ENCODE results near the gene CSNK1E.

The CSNK1E gene

DNA sequence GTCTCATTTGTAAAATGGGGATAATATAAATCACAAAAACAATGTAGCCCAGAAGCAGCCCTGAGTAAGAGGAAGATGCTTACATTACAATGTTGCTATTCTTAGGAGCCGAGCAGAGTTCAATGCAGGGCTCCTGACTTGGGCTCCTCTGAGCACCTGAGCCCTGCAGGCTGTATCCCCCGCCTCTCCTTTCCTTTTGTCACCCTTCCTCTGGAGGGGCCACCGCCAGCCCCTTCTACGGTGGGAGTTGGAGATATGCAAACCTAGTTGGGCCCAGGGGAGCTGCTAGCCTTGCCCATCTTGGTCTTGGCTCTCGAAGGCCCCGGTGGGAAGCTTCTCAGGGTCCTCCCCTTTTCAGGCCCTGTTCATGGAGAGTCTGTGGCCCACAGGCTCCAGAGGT is 8.4 kb upstream of the CSNK1E start:
- Histone ChIP-seq H3K4me1 (ENCODE audit: insufficient read depth, insufficient read length) (peaks cover 12% of the 10 kb centered on the region), H3K9ac (ENCODE audit: insufficient read length, low read depth) (no peak overlapping the region), H3K27me3 (ENCODE audit: insufficient read depth, insufficient read length) (no peaks in the 10 kb centered on the region), H3K9me3 (ENCODE audit: insufficient read depth, low read length) (no peaks in the 10 kb centered on the region), H3K36me3 (ENCODE audit: insufficient read depth, insufficient read length, low read length) (no peaks in the 10 kb centered on the region), H3K4me3 (ENCODE audit: insufficient read length, low read depth) (no peak overlapping the region)
- DNase-seq (ENCODE audit: low read depth, low spot score) = peak; percentile 83
- TF ChIP-seq SUZ12 (IDR thresholded peaks at IDR 0.05; ENCODE audit: extremely low read depth, insufficient read depth, insufficient read length) (no peak), YY1 (IDR thresholded peaks at IDR 0.05; ENCODE audit: insufficient read depth, insufficient read length) (no peak), ZNF274 (IDR thresholded peaks at IDR 0.05; ENCODE audit: low read depth, low read length) (no peak)

GRCh38 chr22:38320605-38321402 is 3.6 kb upstream of the CSNK1E start:
- H3K4me1 ChIP-seq (ENCODE audit: insufficient read depth, insufficient read length) = peaks cover 11% of the 10 kb centered on the region
- TF ChIP-seq ZNF274 (IDR thresholded peaks at IDR 0.05; ENCODE audit: low read depth, low read length) = no peak
- no peak for TF ChIP-seq YY1 (IDR thresholded peaks at IDR 0.05; ENCODE audit: insufficient read depth, insufficient read length)
- no peak for TF ChIP-seq SUZ12 (IDR thresholded peaks at IDR 0.05; ENCODE audit: extremely low read depth, insufficient read depth, insufficient read length)
- peak overlapping the region; percentile 61 for H3K9ac ChIP-seq (ENCODE audit: insufficient read length, low read depth)
- H3K36me3 ChIP-seq (ENCODE audit: insufficient read depth, insufficient read length, low read length) = no peaks in the 10 kb centered on the region
- no peak overlapping the region for H3K4me3 ChIP-seq (ENCODE audit: insufficient read length, low read depth)
- H3K27me3 ChIP-seq (ENCODE audit: insufficient read depth, insufficient read length) = no peaks in the 10 kb centered on the region
- no peak for DNase-seq (ENCODE audit: low read depth, low spot score)
- no peaks in the 10 kb centered on the region for H3K9me3 ChIP-seq (ENCODE audit: insufficient read depth, low read length)

GRCh38 chr22:38318792-38319773 is 1.9 kb upstream of the CSNK1E start:
- TF ChIP-seq YY1 (IDR thresholded peaks at IDR 0.05; ENCODE audit: insufficient read depth, insufficient read length) (no peak), ZNF274 (IDR thresholded peaks at IDR 0.05; ENCODE audit: low read depth, low read length) (no peak), SUZ12 (IDR thresholded peaks at IDR 0.05; ENCODE audit: extremely low read depth, insufficient read depth, insufficient read length) (no peak)
- DNase-seq (ENCODE audit: low read depth, low spot score) = no peak

GRCh38 chr22:38317995-38318715 is 922 bp upstream of the CSNK1E start:
- TF ChIP-seq YY1 (IDR thresholded peaks at IDR 0.05; ENCODE audit: insufficient read depth, insufficient read length) = no peak
- TF ChIP-seq ZNF274 (IDR thresholded peaks at IDR 0.05; ENCODE audit: low read depth, low read length) = no peak
- no peak for TF ChIP-seq SUZ12 (IDR thresholded peaks at IDR 0.05; ENCODE audit: extremely low read depth, insufficient read depth, insufficient read length)

More at GRCh38 chr22:38318792-38319773, 1.9 kb upstream of the CSNK1E start:
- Histone ChIP-seq H3K9ac (ENCODE audit: insufficient read length, low read depth) (peak overlapping the region; percentile 66), H3K4me1 (ENCODE audit: insufficient read depth, insufficient read length) (peaks cover 22% of the 10 kb centered on the region), H3K9me3 (ENCODE audit: insufficient read depth, low read length) (no peaks in the 10 kb centered on the region), H3K27me3 (ENCODE audit: insufficient read depth, insufficient read length) (no peaks in the 10 kb centered on the region), H3K4me3 (ENCODE audit: insufficient read length, low read depth) (no peak overlapping the region), H3K36me3 (ENCODE audit: insufficient read depth, insufficient read length, low read length) (peaks cover 11% of the 10 kb centered on the region)

GRCh38 chr22:38316364-38317121 is 690 bp downstream of the CSNK1E start:
- Histone ChIP-seq H3K4me3 (ENCODE audit: insufficient read length, low read depth) (peak overlapping the region; percentile 77), H3K9me3 (ENCODE audit: insufficient read depth, low read length) (no peaks in the 10 kb centered on the region), H3K9ac (ENCODE audit: insufficient read length, low read depth) (peak overlapping the region; percentile 72), H3K27me3 (ENCODE audit: insufficient read depth, insufficient read length) (no peaks in the 10 kb centered on the region), H3K36me3 (ENCODE audit: insufficient read depth, insufficient read length, low read length) (peaks cover 37% of the 10 kb centered on the region), H3K4me1 (ENCODE audit: insufficient read depth, insufficient read length) (peaks cover 25% of the 10 kb centered on the region)
- DNase-seq (ENCODE audit: low read depth, low spot score) = no peak
- TF ChIP-seq YY1 (IDR thresholded peaks at IDR 0.05; ENCODE audit: insufficient read depth, insufficient read length) (no peak), ZNF274 (IDR thresholded peaks at IDR 0.05; ENCODE audit: low read depth, low read length) (no peak), SUZ12 (IDR thresholded peaks at IDR 0.05; ENCODE audit: extremely low read depth, insufficient read depth, insufficient read length) (no peak)

More at GRCh38 chr22:38317995-38318715, 922 bp upstream of the CSNK1E start:
- Histone ChIP-seq H3K4me1 (ENCODE audit: insufficient read depth, insufficient read length) (peaks cover 27% of the 10 kb centered on the region), H3K36me3 (ENCODE audit: insufficient read depth, insufficient read length, low read length) (peaks cover 20% of the 10 kb centered on the region), H3K4me3 (ENCODE audit: insufficient read length, low read depth) (peak overlapping the region; percentile 27), H3K9me3 (ENCODE audit: insufficient read depth, low read length) (no peaks in the 10 kb centered on the region), H3K9ac (ENCODE audit: insufficient read length, low read depth) (peak overlapping the region; percentile 66), H3K27me3 (ENCODE audit: insufficient read depth, insufficient read length) (no peaks in the 10 kb centered on the region)
- DNase-seq (ENCODE audit: low read depth, low spot score) = no peak

- Histone ChIP-seq H3K4me1 (ENCODE audit: insufficient read depth, insufficient read length) (peaks cover 25% of the 10 kb centered on the region), H3K9me3 (ENCODE audit: insufficient read depth, low read length) (no peaks in the 10 kb centered on the region), H3K9ac (ENCODE audit: insufficient read length, low read depth) (peak overlapping the region; percentile 72), H3K27me3 (ENCODE audit: insufficient read depth, insufficient read length) (no peaks in the 10 kb centered on the region), H3K4me3 (ENCODE audit: insufficient read length, low read depth) (peak overlapping the region; percentile 77), H3K36me3 (ENCODE audit: insufficient read depth, insufficient read length, low read length) (peaks cover 43% of the 10 kb centered on the region)
- TF ChIP-seq YY1 (IDR thresholded peaks at IDR 0.05; ENCODE audit: insufficient read depth, insufficient read length) = no peak
- no peak for TF ChIP-seq SUZ12 (IDR thresholded peaks at IDR 0.05; ENCODE audit: extremely low read depth, insufficient read depth, insufficient read length)
- TF ChIP-seq ZNF274 (IDR thresholded peaks at IDR 0.05; ENCODE audit: low read depth, low read length) = no peak
- no peak for DNase-seq (ENCODE audit: low read depth, low spot score)
Measured at GRCh38 chr22:38315823-38316363, 1.3 kb downstream of the CSNK1E start.

Data from NT2/D1 (cell line).